NCI-H446 treated with DMSO at 0.1 percent for 48 hours (cell line): ENCODE results near the gene PAIP2.
A peak's percentile ranks its signal among the peaks of the same experiment; 100 is the strongest.

Experiments
- DNase-seq: peaks from one replicate; lab custom pipeline; 2025; lab: John Stamatoyannopoulos, UW

Gene PAIP2

DNA sequence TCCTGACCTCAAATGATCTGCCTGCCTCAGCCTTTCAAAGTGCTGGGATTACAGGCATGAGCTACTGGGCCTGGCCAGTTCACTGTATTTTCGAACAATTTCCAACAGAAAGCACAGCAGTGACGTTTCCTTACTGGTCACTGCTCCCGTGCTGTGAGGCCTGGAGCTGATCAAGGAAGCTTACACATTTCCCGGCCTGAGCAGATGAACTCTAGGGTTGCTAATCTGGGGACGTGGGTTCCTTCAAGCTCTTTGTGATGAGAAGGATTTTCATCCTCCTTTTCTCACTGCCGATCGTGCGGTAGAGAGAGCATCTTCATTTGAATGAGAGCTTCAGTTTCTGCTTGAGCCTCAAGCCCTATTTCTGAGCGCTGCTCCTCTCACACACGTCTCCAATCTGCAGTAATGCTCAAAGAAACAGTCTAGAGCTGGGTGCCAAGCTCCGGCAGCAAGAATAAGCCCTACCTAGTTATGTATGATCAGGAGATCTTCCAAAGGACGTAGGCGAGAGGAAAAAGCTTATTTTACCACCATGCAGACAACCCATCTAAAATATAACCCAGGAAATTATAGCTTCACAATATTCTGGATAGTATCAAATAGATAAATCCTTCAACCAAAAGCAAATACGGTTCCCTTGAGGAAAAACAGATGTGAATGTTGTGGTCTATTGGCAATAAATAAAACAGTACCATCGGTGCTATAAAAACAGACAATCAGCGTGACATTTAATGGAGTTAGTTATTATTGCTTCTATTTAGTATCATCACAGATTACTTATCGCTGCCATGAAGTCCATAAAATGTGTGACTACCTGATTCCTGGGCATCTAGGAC, 69.6 kb downstream of the PAIP2 start:
- no peak for DNase-seq

DNA sequence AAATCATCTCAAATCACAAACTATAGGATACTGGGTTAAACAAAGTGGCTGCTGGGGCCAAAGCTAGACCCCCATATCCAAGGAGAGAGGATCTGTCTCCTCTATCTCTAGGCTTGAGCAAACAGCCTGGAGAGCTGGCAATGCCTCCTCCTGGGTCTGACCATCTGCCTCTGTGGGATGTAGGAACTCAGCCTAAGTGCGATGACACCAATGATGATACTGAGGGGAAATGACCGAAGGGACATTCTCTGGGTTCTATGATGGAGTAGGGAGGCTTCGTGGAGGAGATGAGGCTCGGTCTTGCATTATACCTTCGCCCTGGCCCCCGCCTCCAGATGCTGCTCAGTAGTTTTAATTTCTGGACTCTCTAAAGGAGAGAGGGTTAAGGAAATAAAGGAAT, 71.5 kb downstream of the PAIP2 start:
- no peak for DNase-seq

GRCh38 chr5:139413963-139414362, 72.3 kb downstream of the PAIP2 start:
- DNase-seq: no peak

GRCh38 chr5:139414581-139415130, 73.0 kb downstream of the PAIP2 start:
- DNase-seq: no peak

GRCh38 chr5:139415221-139415861, 73.7 kb downstream of the PAIP2 start:
- DNase-seq: peak; percentile 64

- DNase-seq: no peak
Observed at GRCh38 chr5:139415869-139416268, 74.2 kb downstream of the PAIP2 start.

DNA sequence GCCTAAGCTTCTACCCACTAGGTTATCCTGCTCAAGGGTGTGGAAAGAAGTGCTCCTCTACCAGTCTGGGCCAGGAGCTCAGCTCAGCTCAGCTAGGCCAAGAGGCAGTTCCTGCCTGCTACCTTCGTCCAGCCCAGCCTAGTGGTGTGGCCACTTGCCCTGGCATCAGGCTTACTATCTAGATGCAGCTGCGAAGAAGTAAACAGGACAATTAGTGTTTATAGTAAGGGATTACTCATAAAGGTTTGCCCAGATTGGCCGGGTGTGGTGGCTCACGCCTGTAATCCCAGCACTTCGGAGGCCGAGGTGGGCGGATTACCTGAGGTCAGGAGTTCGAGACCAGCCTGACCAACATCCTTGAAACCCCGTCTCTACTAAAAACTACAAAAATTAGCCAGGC, 75.0 kb downstream of the PAIP2 start:
- no peak for DNase-seq

- peak; percentile 82 for DNase-seq
Observed at GRCh38 chr5:139417214-139417613, 75.6 kb downstream of the PAIP2 start.

- DNase-seq: no peak
Observed at GRCh38 chr5:139418793-139419192, 77.1 kb downstream of the PAIP2 start.
